H9 (cell line): Measurements from ENCODE around the gene HHIP. TPM values are rescaled to one million over a fixed set of nuclear protein-coding genes. Genes with fewer than 3 reads are reported as not detected.

ENCODE experiments used
- DNase-seq: peaks from one replicate; pipeline ENCODE4 v3.0.0-alpha.2; 2017
- H2AFZ ChIP-seq: one replicate; pipeline ENCODE4 v1.6.1; 2013; ENCODE audit warnings: mild to moderate bottlenecking, low read length, control low read depth, moderate library complexity
- H2AK5ac ChIP-seq: 2 replicates; pipeline ENCODE4 v1.6.1; 2013; ENCODE audit warnings: low read length, control low read depth, mixed read lengths; ENCODE audit not compliant: insufficient read length
- H2BK120ac ChIP-seq: one replicate; pipeline ENCODE4 v1.6.1; 2013; ENCODE audit warnings: low read depth, mild to moderate bottlenecking, low read length, control low read depth, inconsistent platforms; ENCODE audit not compliant: poor library complexity, severe bottlenecking
- H2BK12ac ChIP-seq: 2 replicates; pipeline ENCODE4 v1.6.1; 2013; ENCODE audit warnings: low read length, control low read depth, mixed read lengths, low read depth; ENCODE audit not compliant: insufficient read length
- H2BK15ac ChIP-seq: 2 replicates; pipeline ENCODE4 v1.6.1; 2013; ENCODE audit warnings: low read depth, low read length, control low read depth
- H2BK20ac ChIP-seq: one replicate; pipeline ENCODE4 v1.6.1; 2013; ENCODE audit warnings: low read depth, mild to moderate bottlenecking, low read length, control low read depth, inconsistent platforms; ENCODE audit not compliant: poor library complexity, severe bottlenecking
- H2BK5ac ChIP-seq: 2 replicates; pipeline ENCODE4 v1.6.1; 2013; ENCODE audit warnings: low read length, control low read depth, mixed read lengths; ENCODE audit not compliant: insufficient read length
- H3K14ac ChIP-seq: 2 replicates; pipeline ENCODE4 v1.6.1; 2013; ENCODE audit warnings: low read length, control low read depth; ENCODE audit not compliant: insufficient read depth
- H3K18ac ChIP-seq: 2 replicates; pipeline ENCODE4 v1.6.1; 2013; ENCODE audit warnings: low read depth, mild to moderate bottlenecking, mixed read lengths, low read length, control low read depth; ENCODE audit not compliant: insufficient read length
- H3K23ac ChIP-seq: 2 replicates; pipeline ENCODE4 v1.6.1; 2013; ENCODE audit warnings: low read length, control low read depth, mixed read lengths, low read depth; ENCODE audit not compliant: insufficient read length
- H3K23me2 ChIP-seq: 2 replicates; pipeline ENCODE4 v1.6.1; 2013; ENCODE audit warnings: low read depth, mild to moderate bottlenecking, mixed read lengths, low read length, control low read depth; ENCODE audit not compliant: insufficient read length, poor library complexity, severe bottlenecking
- H3K27ac ChIP-seq: 2 replicates; pipeline ENCODE4 v1.5.1; 2013; ENCODE audit warnings: low read length, control low read depth, mixed read lengths, low read depth; ENCODE audit not compliant: insufficient read length
- H3K27me3 ChIP-seq: 2 replicates; pipeline ENCODE4 v1.6.1; 2013; ENCODE audit warnings: low read length, control low read depth, inconsistent platforms; ENCODE audit not compliant: insufficient read depth
- H3K4ac ChIP-seq: 2 replicates; pipeline ENCODE4 v1.6.1; 2013; ENCODE audit warnings: low read depth, mild to moderate bottlenecking, control low read depth, inconsistent platforms, low read length, moderate library complexity
- H3K4me1 ChIP-seq: 2 replicates; pipeline ENCODE4 v1.6.1; 2013; ENCODE audit warnings: low read length, control low read depth, inconsistent platforms; ENCODE audit not compliant: insufficient read depth
- H3K4me2 ChIP-seq: 2 replicates; pipeline ENCODE4 v1.6.1; 2013; ENCODE audit warnings: low read length, control low read depth, mixed read lengths; ENCODE audit not compliant: insufficient read length, insufficient read depth
- H3K56ac ChIP-seq: 2 replicates; pipeline ENCODE4 v1.6.1; 2013; ENCODE audit warnings: low read depth, mild to moderate bottlenecking, mixed read lengths, low read length, control low read depth; ENCODE audit not compliant: insufficient read length
- H3K79me1 ChIP-seq: 2 replicates; pipeline ENCODE4 v1.6.1; 2013; ENCODE audit warnings: low read depth, mild to moderate bottlenecking, moderate library complexity, low read length, control low read depth, inconsistent platforms; ENCODE audit not compliant: insufficient read depth, poor library complexity, severe bottlenecking
- H3K79me2 ChIP-seq: 2 replicates; pipeline ENCODE4 v1.6.1; 2013; ENCODE audit warnings: low read length, control low read depth, inconsistent platforms; ENCODE audit not compliant: insufficient read depth
- H3K9ac ChIP-seq: 2 replicates; pipeline ENCODE4 v1.6.1; 2013; ENCODE audit warnings: low read length, control low read depth, mixed read lengths; ENCODE audit not compliant: insufficient read length; ENCODE audit errors: extremely low read depth
- H3K9me3 ChIP-seq: one replicate; pipeline ENCODE4 v1.6.1; 2013; ENCODE audit warnings: low read depth, low read length, inconsistent platforms; ENCODE audit not compliant: control insufficient read depth
- H3T11ph ChIP-seq: one replicate; pipeline ENCODE4 v1.6.1; 2013; ENCODE audit warnings: mild to moderate bottlenecking, low read length, control low read depth, inconsistent platforms
- H4K20me1 ChIP-seq: one replicate; pipeline ENCODE4 v1.6.1; 2013; ENCODE audit not compliant: control insufficient read depth, insufficient read length, insufficient read depth
- H4K5ac ChIP-seq: 2 replicates; pipeline ENCODE4 v1.6.1; 2013; ENCODE audit warnings: low read depth, mild to moderate bottlenecking, mixed read lengths, low read length, control low read depth; ENCODE audit not compliant: insufficient read length
- H4K8ac ChIP-seq: replicated peaks from 2 replicates; pipeline ENCODE4 v1.6.1; 2013; ENCODE audit warnings: low read length, control low read depth, mixed read lengths, low read depth; ENCODE audit not compliant: insufficient read length
- H4K91ac ChIP-seq: 2 replicates; pipeline ENCODE4 v1.6.1; 2013; ENCODE audit warnings: low read depth, mild to moderate bottlenecking, moderate library complexity, mixed read lengths, low read length, control low read depth; ENCODE audit not compliant: insufficient read length
- H3K27ac Mint-ChIP-seq, 3 experiments: 2 replicates in 2 of 3; 3 replicates in 1 of 3; pipeline ENCODE4 v1.8.0; 2020 to 2021; ENCODE audit warnings: mixed read lengths in 3 of 3, mild to moderate bottlenecking in 1 of 3, moderate library complexity in 1 of 3
- H3K27me3 Mint-ChIP-seq: 2 replicates; pipeline ENCODE4 v1.8.0; 2021; ENCODE audit warnings: low read depth, mild to moderate bottlenecking, moderate library complexity, mixed read lengths
- H3K36me3 Mint-ChIP-seq, 3 experiments: 2 replicates in 2 of 3; 3 replicates in 1 of 3; pipeline ENCODE4 v1.8.0; 2020 to 2021; ENCODE audit warnings: low read depth in 3 of 3, mixed read lengths in 3 of 3; ENCODE audit not compliant: insufficient read depth in 1 of 3
- H3K4me1 Mint-ChIP-seq, 2 experiments: 2 replicates each; pipeline ENCODE4 v1.8.0; 2020; ENCODE audit warnings: mixed read lengths in 2 of 2
- H3K4me3 Mint-ChIP-seq, 2 experiments: 2 replicates in 1 of 2; 3 replicates in 1 of 2; pipeline ENCODE4 v1.8.0; 2020 to 2021; ENCODE audit warnings: mild to moderate bottlenecking in 2 of 2, mixed read lengths in 2 of 2, moderate library complexity in 1 of 2
- H3K9me3 Mint-ChIP-seq, 2 experiments: 2 replicates in 1 of 2; 3 replicates in 1 of 2; pipeline ENCODE4 v1.8.0; 2020; ENCODE audit warnings: mild to moderate bottlenecking in 2 of 2, mixed read lengths in 2 of 2, moderate library complexity in 1 of 2
- WGBS: extraction: QIAGEN DNeasy Blood & Tissue Kit; methylation state at CpG from one replicate; pipeline ENCODE4 v1.1.7; 2013; ENCODE audit warnings: missing lambda C conversion rate, low lambda C conversion rate, mixed read lengths; ENCODE audit not compliant: insufficient read length; ENCODE audit errors: extremely low coverage; 5-methylcytosine and 5-hydroxymethylcytosine counted together
- total RNA-seq: library from RNA; stranded (reverse); gene quantifications from 2 replicates; pipeline ENCODE4 v1.2.1, GENCODE V29; 2021
- TF ChIP-seq, protein P1 (sequence below): fragments of 200-600 bp; sonication (generic); conservative IDR thresholded peaks from 3 replicates; pipeline ENCODE4 v1.8.0; 2021; ENCODE audit warnings: antibody characterized with exemption, mild to moderate bottlenecking

HHIP gene
- total RNA-seq, 1 experiment from 2014 or later, result 3.8 TPM

DNA sequence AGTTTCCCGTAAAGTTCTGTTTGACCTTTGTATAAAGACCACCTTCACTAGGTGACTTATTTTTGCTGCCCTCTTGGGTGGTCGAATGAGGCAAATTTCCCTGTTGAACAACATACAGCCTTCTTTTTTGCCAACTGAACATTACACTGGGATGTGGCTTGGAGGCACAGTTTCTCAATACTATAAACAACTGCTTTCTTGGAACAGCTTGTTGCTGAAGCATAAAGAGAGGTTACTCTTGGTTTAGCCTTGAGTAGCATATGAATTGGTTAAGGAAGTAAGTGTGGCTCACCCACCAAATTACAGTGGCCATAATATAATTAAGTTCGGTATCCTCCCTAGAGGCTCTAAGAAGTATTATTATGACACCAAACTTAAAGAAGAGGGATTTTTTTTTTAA, 40.0 kb downstream of the HHIP start:
- peaks cover 6% of the 10 kb centered on the region; the same call in 1 of the 2 replicates for H3K4me1 ChIP-seq
- H3K23me2 ChIP-seq, result no peaks in the 10 kb centered on the region
- Mint-ChIP-seq H3K36me3 (no peaks in the 10 kb centered on the region), H3K4me3 (no peak overlapping the region), H3K4me1 (peaks cover 18 to 21% of the 10 kb centered on the region in 2 experiments), H3K27ac (no peak overlapping the region; a peak in 1 of 7 replicates), H3K27me3 (no peaks in the 10 kb centered on the region), H3K9me3 (no peaks in the 10 kb centered on the region)
- no peaks in the 10 kb centered on the region for H4K20me1 ChIP-seq
- H4K8ac ChIP-seq, result no peak overlapping the region
- TF ChIP-seq, protein P1, sequence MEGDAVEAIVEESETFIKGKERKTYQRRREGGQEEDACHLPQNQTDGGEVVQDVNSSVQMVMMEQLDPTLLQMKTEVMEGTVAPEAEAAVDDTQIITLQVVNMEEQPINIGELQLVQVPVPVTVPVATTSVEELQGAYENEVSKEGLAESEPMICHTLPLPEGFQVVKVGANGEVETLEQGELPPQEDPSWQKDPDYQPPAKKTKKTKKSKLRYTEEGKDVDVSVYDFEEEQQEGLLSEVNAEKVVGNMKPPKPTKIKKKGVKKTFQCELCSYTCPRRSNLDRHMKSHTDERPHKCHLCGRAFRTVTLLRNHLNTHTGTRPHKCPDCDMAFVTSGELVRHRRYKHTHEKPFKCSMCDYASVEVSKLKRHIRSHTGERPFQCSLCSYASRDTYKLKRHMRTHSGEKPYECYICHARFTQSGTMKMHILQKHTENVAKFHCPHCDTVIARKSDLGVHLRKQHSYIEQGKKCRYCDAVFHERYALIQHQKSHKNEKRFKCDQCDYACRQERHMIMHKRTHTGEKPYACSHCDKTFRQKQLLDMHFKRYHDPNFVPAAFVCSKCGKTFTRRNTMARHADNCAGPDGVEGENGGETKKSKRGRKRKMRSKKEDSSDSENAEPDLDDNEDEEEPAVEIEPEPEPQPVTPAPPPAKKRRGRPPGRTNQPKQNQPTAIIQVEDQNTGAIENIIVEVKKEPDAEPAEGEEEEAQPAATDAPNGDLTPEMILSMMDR, result no peak
- DNase-seq, result no peak
- H3T11ph ChIP-seq, result no peak overlapping the region
- no peak overlapping the region for H2BK12ac ChIP-seq
- no peak overlapping the region for H2AK5ac ChIP-seq
- H4K91ac ChIP-seq, result no peak overlapping the region
- H3K9me3 ChIP-seq, result no peaks in the 10 kb centered on the region
- H3K4me2 ChIP-seq, result no peak overlapping the region
- no peak overlapping the region for H2BK5ac ChIP-seq
- no peak overlapping the region for H4K5ac ChIP-seq
- H3K14ac ChIP-seq, result no peak overlapping the region
- no peak overlapping the region for H2BK120ac ChIP-seq
- H3K9ac ChIP-seq, result no peak overlapping the region
- no peaks in the 10 kb centered on the region for H3K79me2 ChIP-seq
- no peak overlapping the region for H2BK20ac ChIP-seq
- H2BK15ac ChIP-seq, result no peak overlapping the region
- H3K4ac ChIP-seq, result no peak overlapping the region
- H3K27ac ChIP-seq, result no peak overlapping the region
- no CpG with 5 or more reads among the region's 3 CpGs for WGBS
- no peak overlapping the region for H3K18ac ChIP-seq
- H3K27me3 ChIP-seq, result no peaks in the 10 kb centered on the region
- no peak overlapping the region for H3K23ac ChIP-seq
- no peak overlapping the region for H2AFZ ChIP-seq
- H3K79me1 ChIP-seq, result no peaks in the 10 kb centered on the region
- H3K56ac ChIP-seq, result no peak overlapping the region
